ENCODE measurements around the gene DAGLA.

Gene DAGLA

DNA sequence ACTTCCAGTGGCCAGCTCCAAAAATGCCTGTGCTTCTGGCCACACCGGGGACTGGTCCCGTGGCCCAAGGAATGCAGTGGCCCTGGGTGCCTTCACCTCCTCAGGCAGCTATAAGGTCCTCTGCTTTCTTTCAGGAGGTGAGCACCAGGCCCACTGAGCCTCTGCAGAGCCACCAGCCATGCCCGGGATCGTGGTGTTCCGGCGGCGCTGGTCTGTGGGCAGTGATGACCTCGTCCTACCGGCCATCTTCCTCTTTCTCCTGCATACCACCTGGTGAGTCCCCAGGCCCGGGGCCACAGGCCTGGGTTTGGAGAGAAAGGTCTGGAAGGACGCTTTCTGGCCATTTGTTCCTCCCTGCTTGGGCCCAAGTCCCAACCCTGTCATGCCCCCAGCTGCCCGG, 39.8 kb downstream of the DAGLA start:
- DNase-seq (ENCODE audit: insufficient read length, low spot score) = no peak
- TF ChIP-seq TAF1 (IDR thresholded peaks at IDR 0.05; ENCODE audit: low read depth, low read length) = no peak
- no peak for TF ChIP-seq POLR2A (IDR thresholded peaks at IDR 0.05; ENCODE audit: low read depth, low read length)
- TF ChIP-seq POU2F2 (IDR thresholded peaks at IDR 0.05; ENCODE audit: low read depth, low read length) = no peak
- no peak for TF ChIP-seq PAX5 (IDR thresholded peaks at IDR 0.05; ENCODE audit: insufficient read depth, low read length, severe bottlenecking)
- no peak for TF ChIP-seq SPI1 (IDR thresholded peaks at IDR 0.05; ENCODE audit: low read depth, low read length)
- TF ChIP-seq POLR2AphosphoS5 (IDR thresholded peaks at IDR 0.05; ENCODE audit: low read depth, low read length) = no peak
- no peak for FAIRE-seq

DNA sequence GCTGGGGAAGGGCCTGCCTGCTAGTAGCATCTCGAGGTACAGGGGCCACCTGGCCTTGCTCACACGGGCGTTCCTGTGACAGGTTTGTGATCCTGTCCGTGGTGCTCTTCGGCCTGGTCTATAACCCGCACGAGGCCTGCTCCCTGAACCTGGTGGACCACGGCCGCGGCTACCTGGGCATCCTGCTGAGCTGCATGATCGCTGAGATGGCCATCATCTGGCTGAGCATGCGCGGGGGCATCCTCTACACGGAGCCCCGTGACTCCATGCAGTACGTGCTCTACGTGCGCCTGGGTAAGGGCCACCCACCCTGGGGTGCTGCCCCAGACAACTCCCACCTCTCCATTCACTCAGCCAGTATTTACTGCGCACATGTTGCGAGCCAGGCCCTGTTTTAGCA, 40.4 kb downstream of the DAGLA start:
- TF ChIP-seq SPI1 (IDR thresholded peaks at IDR 0.05; ENCODE audit: low read depth, low read length) (no peak), PAX5 (IDR thresholded peaks at IDR 0.05; ENCODE audit: insufficient read depth, low read length, severe bottlenecking) (no peak), POU2F2 (IDR thresholded peaks at IDR 0.05; ENCODE audit: low read depth, low read length) (no peak), TAF1 (IDR thresholded peaks at IDR 0.05; ENCODE audit: low read depth, low read length) (no peak), POLR2AphosphoS5 (IDR thresholded peaks at IDR 0.05; ENCODE audit: low read depth, low read length) (no peak), POLR2A (IDR thresholded peaks at IDR 0.05; ENCODE audit: low read depth, low read length) (no peak)
- FAIRE-seq = no peak
- DNase-seq (ENCODE audit: insufficient read length, low spot score) = no peak

- TF ChIP-seq POLR2AphosphoS5 (IDR thresholded peaks at IDR 0.05; ENCODE audit: low read depth, low read length) = no peak
- no peak for TF ChIP-seq POU2F2 (IDR thresholded peaks at IDR 0.05; ENCODE audit: low read depth, low read length)
- no peak for TF ChIP-seq PAX5 (IDR thresholded peaks at IDR 0.05; ENCODE audit: insufficient read depth, low read length, severe bottlenecking)
- TF ChIP-seq TAF1 (IDR thresholded peaks at IDR 0.05; ENCODE audit: low read depth, low read length) = no peak
- TF ChIP-seq POLR2A (IDR thresholded peaks at IDR 0.05; ENCODE audit: low read depth, low read length) = no peak
- TF ChIP-seq SPI1 (IDR thresholded peaks at IDR 0.05; ENCODE audit: low read depth, low read length) = no peak
- no peak for DNase-seq (ENCODE audit: insufficient read length, low spot score)
- no peak for FAIRE-seq
Observed at GRCh38 chr11:61724437-61724836, 44.2 kb downstream of the DAGLA start.

DNA sequence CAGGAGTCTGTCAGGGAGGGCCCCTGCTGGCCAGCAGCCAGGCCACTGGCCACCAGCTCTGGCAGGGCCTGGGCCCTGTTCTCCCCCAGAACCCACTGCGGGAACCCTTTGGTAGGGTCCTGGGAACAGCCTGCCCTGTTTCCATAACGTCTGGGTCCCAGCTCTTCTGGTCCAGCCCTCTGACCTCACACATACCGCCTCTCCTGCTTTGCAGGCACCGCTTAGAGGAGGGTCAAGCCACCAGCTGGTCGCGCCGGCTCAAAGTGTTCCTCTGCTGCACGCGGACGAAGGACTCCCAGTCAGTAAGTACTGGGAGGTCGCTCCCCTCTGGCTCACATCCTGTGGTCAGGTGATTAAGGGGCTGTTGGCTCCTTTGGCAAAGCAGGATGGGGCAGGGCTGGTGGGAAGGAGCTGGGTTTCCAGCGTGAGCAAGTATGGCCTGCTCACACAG, 45.6 kb downstream of the DAGLA start:
- TF ChIP-seq PAX5 (IDR thresholded peaks at IDR 0.05; ENCODE audit: insufficient read depth, low read length, severe bottlenecking) (no peak), POU2F2 (IDR thresholded peaks at IDR 0.05; ENCODE audit: low read depth, low read length) (no peak), POLR2A (IDR thresholded peaks at IDR 0.05; ENCODE audit: low read depth, low read length) (no peak)
- FAIRE-seq (no peak), DNase-seq (ENCODE audit: insufficient read length, low spot score) (no peak)

DNA sequence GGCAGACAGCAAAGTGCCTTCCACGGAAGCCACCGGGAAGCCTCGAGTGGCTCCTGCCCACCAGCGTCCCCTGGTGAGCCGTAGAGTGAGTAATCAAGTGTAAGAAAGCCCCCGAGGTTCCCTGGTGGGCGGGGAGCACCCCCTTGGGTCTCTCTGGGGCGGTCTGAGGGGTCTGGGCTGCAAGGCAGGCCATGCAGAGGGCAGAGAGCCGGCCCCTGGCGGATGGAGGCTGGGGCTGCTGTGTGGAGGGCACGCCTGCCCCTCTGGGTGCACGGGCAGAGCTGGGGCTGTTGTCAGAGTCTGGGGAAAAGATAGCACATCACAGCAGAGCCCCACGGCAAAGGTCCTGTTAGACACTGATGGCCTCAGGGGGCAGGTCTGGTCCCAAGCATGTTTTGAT, 46.6 kb downstream of the DAGLA start:
- TF ChIP-seq TAF1 (IDR thresholded peaks at IDR 0.05; ENCODE audit: low read depth, low read length) = no peak
- no peak for TF ChIP-seq POU2F2 (IDR thresholded peaks at IDR 0.05; ENCODE audit: low read depth, low read length)
- no peak for TF ChIP-seq SPI1 (IDR thresholded peaks at IDR 0.05; ENCODE audit: low read depth, low read length)
- TF ChIP-seq POLR2A (IDR thresholded peaks at IDR 0.05; ENCODE audit: low read depth, low read length) = no peak
- TF ChIP-seq POLR2AphosphoS5 (IDR thresholded peaks at IDR 0.05; ENCODE audit: low read depth, low read length) = no peak
- TF ChIP-seq PAX5 (IDR thresholded peaks at IDR 0.05; ENCODE audit: insufficient read depth, low read length, severe bottlenecking) = no peak
- FAIRE-seq = no peak
- no peak for DNase-seq (ENCODE audit: insufficient read length, low spot score)

GRCh38 chr11:61727401-61727811, 47.2 kb downstream of the DAGLA start:
- no peak for TF ChIP-seq POLR2AphosphoS5 (IDR thresholded peaks at IDR 0.05; ENCODE audit: low read depth, low read length)
- TF ChIP-seq POLR2A (IDR thresholded peaks at IDR 0.05; ENCODE audit: low read depth, low read length) = no peak
- TF ChIP-seq POU2F2 (IDR thresholded peaks at IDR 0.05; ENCODE audit: low read depth, low read length) = no peak
- TF ChIP-seq PAX5 (IDR thresholded peaks at IDR 0.05; ENCODE audit: insufficient read depth, low read length, severe bottlenecking) = no peak
- no peak for TF ChIP-seq TAF1 (IDR thresholded peaks at IDR 0.05; ENCODE audit: low read depth, low read length)
- no peak for TF ChIP-seq SPI1 (IDR thresholded peaks at IDR 0.05; ENCODE audit: low read depth, low read length)

GRCh38 chr11:61728066-61728939, 48.1 kb downstream of the DAGLA start:
- DNase-seq (ENCODE audit: insufficient read length, low spot score) (no peak), FAIRE-seq (no peak)
- peak; percentile 86 for TF ChIP-seq PAX5 (IDR thresholded peaks at IDR 0.05; ENCODE audit: insufficient read depth, low read length, severe bottlenecking)
- no peak for TF ChIP-seq POU2F2 (IDR thresholded peaks at IDR 0.05; ENCODE audit: low read depth, low read length)
- TF ChIP-seq POLR2A (IDR thresholded peaks at IDR 0.05; ENCODE audit: low read depth, low read length) = no peak
- no peak for TF ChIP-seq POLR2AphosphoS5 (IDR thresholded peaks at IDR 0.05; ENCODE audit: low read depth, low read length)
- TF ChIP-seq SPI1 (IDR thresholded peaks at IDR 0.05; ENCODE audit: low read depth, low read length) = no peak
- TF ChIP-seq TAF1 (IDR thresholded peaks at IDR 0.05; ENCODE audit: low read depth, low read length) = no peak

More at GRCh38 chr11:61727401-61727811, 47.2 kb downstream of the DAGLA start:
- FAIRE-seq = no peak
- no peak for DNase-seq (ENCODE audit: insufficient read length, low spot score)

GRCh38 chr11:61728940-61729219, 48.7 kb downstream of the DAGLA start:
- TF ChIP-seq POLR2AphosphoS5 (IDR thresholded peaks at IDR 0.05; ENCODE audit: low read depth, low read length) = no peak
- TF ChIP-seq POU2F2 (IDR thresholded peaks at IDR 0.05; ENCODE audit: low read depth, low read length) = no peak
- TF ChIP-seq POLR2A (IDR thresholded peaks at IDR 0.05; ENCODE audit: low read depth, low read length) = no peak
- no peak for TF ChIP-seq TAF1 (IDR thresholded peaks at IDR 0.05; ENCODE audit: low read depth, low read length)
- no peak for TF ChIP-seq SPI1 (IDR thresholded peaks at IDR 0.05; ENCODE audit: low read depth, low read length)
- no peak for TF ChIP-seq PAX5 (IDR thresholded peaks at IDR 0.05; ENCODE audit: insufficient read depth, low read length, severe bottlenecking)
- no peak for FAIRE-seq

GRCh38 chr11:61730240-61730994, 50.2 kb downstream of the DAGLA start:
- no peak for DNase-seq (ENCODE audit: insufficient read length, low spot score)

More at GRCh38 chr11:61728940-61729219, 48.7 kb downstream of the DAGLA start:
- DNase-seq (ENCODE audit: insufficient read length, low spot score) = no peak

More at GRCh38 chr11:61730240-61730994, 50.2 kb downstream of the DAGLA start:
- TF ChIP-seq POLR2A (IDR thresholded peaks at IDR 0.05; ENCODE audit: low read depth, low read length) (no peak), POLR2AphosphoS5 (IDR thresholded peaks at IDR 0.05; ENCODE audit: low read depth, low read length) (no peak), POU2F2 (IDR thresholded peaks at IDR 0.05; ENCODE audit: low read depth, low read length) (no peak), SPI1 (IDR thresholded peaks at IDR 0.05; ENCODE audit: low read depth, low read length) (no peak), PAX5 (IDR thresholded peaks at IDR 0.05; ENCODE audit: insufficient read depth, low read length, severe bottlenecking) (no peak), TAF1 (IDR thresholded peaks at IDR 0.05; ENCODE audit: low read depth, low read length) (no peak)
- no peak for FAIRE-seq
